NCI-H748 treated with DMSO at 0.1 percent for 48 hours (cell line): ENCODE data around the gene CNTN5.
"Not testable (repeated sequence)": the region's sequence is repeated elsewhere in the genome, so short reads cannot be mapped to it uniquely, and the experiment has no call there.

Source experiments
- DNase-seq: peaks from one replicate; lab custom pipeline; 2025; lab: John Stamatoyannopoulos, UW

CNTN5 gene

GRCh38 chr11:100208207-100208606 is 1187.5 kb downstream of the CNTN5 start:
- DNase-seq, result no peak

GRCh38 chr11:100214791-100215190 is 1194.0 kb downstream of the CNTN5 start:
- no peak for DNase-seq

GRCh38 chr11:100220801-100221200 is 1200.1 kb downstream of the CNTN5 start:
- no peak for DNase-seq

GRCh38 chr11:100221791-100222190 is 1201.0 kb downstream of the CNTN5 start:
- no peak for DNase-seq

GRCh38 chr11:100224541-100225034 is 1203.8 kb downstream of the CNTN5 start:
- DNase-seq, result no peak

GRCh38 chr11:100229086-100229485 is 1208.3 kb downstream of the CNTN5 start:
- no peak for DNase-seq

- no peak for DNase-seq
Measured at GRCh38 chr11:100232006-100232405, 1211.3 kb downstream of the CNTN5 start.

- DNase-seq, result no peak
Measured at GRCh38 chr11:100235085-100235484, 1214.3 kb downstream of the CNTN5 start.

- DNase-seq, result no peak
Measured at GRCh38 chr11:100240025-100240539, 1219.3 kb downstream of the CNTN5 start.

- no peak for DNase-seq
Measured at GRCh38 chr11:100247704-100248103, 1227.0 kb downstream of the CNTN5 start.

- not testable (repeated sequence) for DNase-seq
Measured at GRCh38 chr11:100257238-100257803, 1236.6 kb downstream of the CNTN5 start.

GRCh38 chr11:100269516-100269915 is 1248.8 kb downstream of the CNTN5 start:
- no peak for DNase-seq

GRCh38 chr11:100273066-100273815 is 1252.5 kb downstream of the CNTN5 start:
- no peak for DNase-seq

- not testable (repeated sequence) for DNase-seq
Measured at GRCh38 chr11:100274466-100274865, 1253.7 kb downstream of the CNTN5 start.

GRCh38 chr11:100294748-100295147 is 1274.0 kb downstream of the CNTN5 start:
- DNase-seq, result no peak

- no peak for DNase-seq
Measured at GRCh38 chr11:100296051-100296679, 1275.4 kb downstream of the CNTN5 start.

GRCh38 chr11:100297516-100297915 is 1276.8 kb downstream of the CNTN5 start:
- no peak for DNase-seq

GRCh38 chr11:100302824-100303223 is 1282.1 kb downstream of the CNTN5 start:
- no peak for DNase-seq

- no peak for DNase-seq
Measured at GRCh38 chr11:100303897-100304296, 1283.1 kb downstream of the CNTN5 start.

- no peak for DNase-seq
Measured at GRCh38 chr11:100308202-100308601, 1287.5 kb downstream of the CNTN5 start.

GRCh38 chr11:100315946-100316345 is 1295.2 kb downstream of the CNTN5 start:
- DNase-seq, result no peak

- DNase-seq, result no peak
Measured at GRCh38 chr11:100316952-100317351, 1296.2 kb downstream of the CNTN5 start.

- DNase-seq, result no peak
Measured at GRCh38 chr11:100319691-100320090, 1298.9 kb downstream of the CNTN5 start.
